ENCODE results near the gene SEZ6L.

DNA sequence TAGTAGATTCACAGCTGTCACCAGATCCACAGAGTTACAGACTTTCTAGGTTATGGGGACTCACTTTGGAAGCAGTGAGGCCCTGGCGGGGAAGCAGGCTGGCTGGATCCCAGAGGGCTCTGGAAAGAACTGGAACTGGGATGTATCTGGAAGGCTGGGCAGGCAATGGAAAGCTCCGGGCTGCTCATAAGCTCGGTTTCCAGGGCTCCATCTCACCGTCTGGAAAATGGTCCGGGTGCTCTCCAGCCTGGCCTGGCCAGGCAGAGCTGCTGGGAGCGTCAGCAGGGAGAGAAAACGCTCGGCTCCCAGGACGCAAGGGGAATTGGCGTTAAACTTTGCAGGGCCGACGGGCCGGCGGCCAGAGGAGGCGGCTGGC, 335 bp upstream of the SEZ6L start:
- TF ChIP-seq POLR2AphosphoS5 (IDR thresholded peaks at IDR 0.05), result no peak
- TF ChIP-seq POLR2A (IDR thresholded peaks at IDR 0.05), result no peak
- TF ChIP-seq, protein P1, sequence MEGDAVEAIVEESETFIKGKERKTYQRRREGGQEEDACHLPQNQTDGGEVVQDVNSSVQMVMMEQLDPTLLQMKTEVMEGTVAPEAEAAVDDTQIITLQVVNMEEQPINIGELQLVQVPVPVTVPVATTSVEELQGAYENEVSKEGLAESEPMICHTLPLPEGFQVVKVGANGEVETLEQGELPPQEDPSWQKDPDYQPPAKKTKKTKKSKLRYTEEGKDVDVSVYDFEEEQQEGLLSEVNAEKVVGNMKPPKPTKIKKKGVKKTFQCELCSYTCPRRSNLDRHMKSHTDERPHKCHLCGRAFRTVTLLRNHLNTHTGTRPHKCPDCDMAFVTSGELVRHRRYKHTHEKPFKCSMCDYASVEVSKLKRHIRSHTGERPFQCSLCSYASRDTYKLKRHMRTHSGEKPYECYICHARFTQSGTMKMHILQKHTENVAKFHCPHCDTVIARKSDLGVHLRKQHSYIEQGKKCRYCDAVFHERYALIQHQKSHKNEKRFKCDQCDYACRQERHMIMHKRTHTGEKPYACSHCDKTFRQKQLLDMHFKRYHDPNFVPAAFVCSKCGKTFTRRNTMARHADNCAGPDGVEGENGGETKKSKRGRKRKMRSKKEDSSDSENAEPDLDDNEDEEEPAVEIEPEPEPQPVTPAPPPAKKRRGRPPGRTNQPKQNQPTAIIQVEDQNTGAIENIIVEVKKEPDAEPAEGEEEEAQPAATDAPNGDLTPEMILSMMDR (IDR thresholded peaks at IDR 0.05), result no peak
- no peak for TF ChIP-seq EP300 (IDR thresholded peaks at IDR 0.05)
